ENCODE measurements around the gene MAD1L1.
A peak's percentile ranks its signal among the peaks of the same experiment; 100 is the strongest.

MAD1L1 gene

DNA sequence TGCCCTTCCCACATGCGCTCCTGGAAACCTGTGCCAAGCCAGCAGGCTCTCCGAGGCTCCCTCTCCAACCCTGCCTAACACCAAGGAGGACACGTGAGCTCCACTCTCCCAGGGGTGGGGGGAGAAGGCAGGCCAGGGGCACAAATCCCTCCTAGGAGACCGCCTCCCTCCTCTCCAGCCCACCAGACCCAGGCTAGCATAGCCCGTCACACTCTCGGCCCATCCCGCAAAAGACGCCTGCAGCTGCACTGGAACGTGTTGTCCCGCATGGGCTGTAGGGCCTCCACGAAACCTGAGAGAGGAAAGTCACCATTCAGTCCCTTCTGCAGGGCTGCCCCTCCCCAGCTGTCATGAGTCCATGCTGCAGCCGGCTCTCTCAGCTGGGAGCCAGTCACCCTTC is 126.3 kb downstream of the MAD1L1 start:
- no peak for DNase-seq (ENCODE audit: low read depth in 3 of 3, low spot score in 1 of 3)

DNA sequence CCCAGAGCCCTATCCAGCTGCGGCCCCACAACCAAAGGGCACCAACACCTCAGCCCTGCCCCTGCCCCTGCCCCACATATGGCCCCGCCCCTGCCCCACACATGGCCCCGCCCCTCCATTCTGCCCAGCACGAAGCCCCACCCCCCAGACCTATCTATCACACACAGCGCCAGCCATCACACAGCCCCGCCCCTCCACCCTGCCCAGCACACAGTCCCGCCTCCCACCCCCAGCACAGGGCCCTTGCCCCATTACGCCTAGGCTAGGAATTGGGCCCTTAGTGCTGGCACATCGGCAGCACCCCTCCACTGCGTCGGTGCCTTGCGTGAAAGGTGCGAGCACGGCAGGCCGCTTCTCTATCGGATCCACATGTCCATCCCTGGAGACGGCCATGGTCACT is 126.8 kb downstream of the MAD1L1 start:
- DNase-seq (ENCODE audit: low read depth in 3 of 3, low spot score in 1 of 3): no peak

DNA sequence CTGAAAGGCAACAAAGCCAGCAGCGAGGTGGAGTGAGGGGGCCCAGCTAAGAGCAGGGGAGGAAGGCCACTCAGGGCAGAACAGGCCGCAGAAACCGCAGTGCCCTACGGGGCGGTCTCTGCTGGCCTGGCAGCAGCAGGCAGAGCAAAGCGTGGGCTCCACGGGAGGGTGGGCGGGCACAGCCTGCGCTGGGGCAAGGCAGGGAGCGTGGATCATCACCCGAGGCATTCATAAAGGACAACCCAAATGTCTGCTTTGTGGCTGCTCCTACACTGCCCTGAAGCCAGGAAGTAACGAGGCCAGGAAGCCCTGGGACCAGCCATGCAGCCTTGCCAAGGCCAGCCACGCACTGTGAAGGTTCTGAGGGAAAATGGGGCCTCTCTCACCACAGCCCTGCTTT is 127.5 kb downstream of the MAD1L1 start:
- no peak for DNase-seq (ENCODE audit: low read depth in 3 of 3, low spot score in 1 of 3)

GRCh38 chr7:2104716-2105115 is 128.0 kb downstream of the MAD1L1 start:
- DNase-seq (ENCODE audit: low read depth in 3 of 3, low spot score in 1 of 3): no peak

- peak in 1 of 3 donors; percentile 57 for DNase-seq (ENCODE audit: low read depth in 3 of 3, low spot score in 1 of 3)
Observed at GRCh38 chr7:2104107-2104710, 128.5 kb downstream of the MAD1L1 start.

GRCh38 chr7:2103071-2103898 is 129.5 kb downstream of the MAD1L1 start:
- DNase-seq (ENCODE audit: low read depth in 3 of 3, low spot score in 1 of 3): no peak

DNA sequence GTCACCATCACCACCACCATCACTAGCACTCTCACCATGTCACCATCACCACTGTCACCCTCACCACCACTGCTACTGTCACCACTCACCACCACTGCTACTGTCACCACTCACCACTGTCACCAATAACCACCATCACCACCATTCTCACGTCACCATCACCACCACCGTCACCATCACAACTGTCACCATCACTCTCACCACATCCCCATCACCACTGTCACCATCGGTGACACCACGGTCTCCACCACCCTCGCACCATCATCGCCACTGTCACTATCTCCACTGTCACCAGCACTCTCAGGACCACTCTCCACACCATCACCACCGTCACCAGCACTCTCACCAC is 130.4 kb downstream of the MAD1L1 start:
- DNase-seq (ENCODE audit: low read depth in 3 of 3, low spot score in 1 of 3): no peak

DNA sequence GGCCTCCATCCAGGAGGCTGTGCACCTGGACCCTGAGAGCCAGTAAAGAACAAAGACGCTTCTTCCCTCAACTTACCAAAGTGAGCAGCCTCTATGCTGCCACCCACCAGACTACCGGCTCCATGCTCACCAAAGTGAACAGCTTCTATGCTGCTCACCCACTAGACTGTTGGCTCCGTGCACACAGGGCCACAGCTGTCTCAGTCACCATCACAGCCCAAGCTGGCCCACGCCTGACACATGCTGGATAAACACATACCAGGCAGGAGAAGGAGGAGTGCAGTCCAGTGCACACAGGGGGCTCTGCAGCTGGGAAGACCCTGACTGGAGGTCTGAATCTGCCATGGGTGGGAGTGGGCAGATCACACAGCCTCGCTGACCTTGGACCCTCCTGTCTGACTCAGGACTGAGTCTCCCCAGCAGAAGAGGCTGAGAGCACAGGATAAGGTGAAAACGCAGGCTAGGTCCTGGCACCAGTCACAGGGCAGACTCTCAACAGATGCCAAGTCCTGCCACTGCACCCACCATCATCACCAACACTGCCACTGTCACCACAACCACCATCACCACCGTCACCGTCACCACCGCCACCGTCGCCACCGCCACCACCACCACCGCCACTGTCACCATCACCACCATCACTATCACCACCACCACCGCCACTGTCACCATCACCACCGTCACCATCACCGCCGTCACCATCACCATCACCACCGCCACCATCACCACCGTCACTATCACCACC is 130.9 kb downstream of the MAD1L1 start:
- no peak for DNase-seq (ENCODE audit: low read depth in 3 of 3, low spot score in 1 of 3)

GRCh38 chr7:2100278-2101208 is 132.2 kb downstream of the MAD1L1 start:
- no peak for DNase-seq (ENCODE audit: low read depth in 3 of 3, low spot score in 1 of 3)

DNA sequence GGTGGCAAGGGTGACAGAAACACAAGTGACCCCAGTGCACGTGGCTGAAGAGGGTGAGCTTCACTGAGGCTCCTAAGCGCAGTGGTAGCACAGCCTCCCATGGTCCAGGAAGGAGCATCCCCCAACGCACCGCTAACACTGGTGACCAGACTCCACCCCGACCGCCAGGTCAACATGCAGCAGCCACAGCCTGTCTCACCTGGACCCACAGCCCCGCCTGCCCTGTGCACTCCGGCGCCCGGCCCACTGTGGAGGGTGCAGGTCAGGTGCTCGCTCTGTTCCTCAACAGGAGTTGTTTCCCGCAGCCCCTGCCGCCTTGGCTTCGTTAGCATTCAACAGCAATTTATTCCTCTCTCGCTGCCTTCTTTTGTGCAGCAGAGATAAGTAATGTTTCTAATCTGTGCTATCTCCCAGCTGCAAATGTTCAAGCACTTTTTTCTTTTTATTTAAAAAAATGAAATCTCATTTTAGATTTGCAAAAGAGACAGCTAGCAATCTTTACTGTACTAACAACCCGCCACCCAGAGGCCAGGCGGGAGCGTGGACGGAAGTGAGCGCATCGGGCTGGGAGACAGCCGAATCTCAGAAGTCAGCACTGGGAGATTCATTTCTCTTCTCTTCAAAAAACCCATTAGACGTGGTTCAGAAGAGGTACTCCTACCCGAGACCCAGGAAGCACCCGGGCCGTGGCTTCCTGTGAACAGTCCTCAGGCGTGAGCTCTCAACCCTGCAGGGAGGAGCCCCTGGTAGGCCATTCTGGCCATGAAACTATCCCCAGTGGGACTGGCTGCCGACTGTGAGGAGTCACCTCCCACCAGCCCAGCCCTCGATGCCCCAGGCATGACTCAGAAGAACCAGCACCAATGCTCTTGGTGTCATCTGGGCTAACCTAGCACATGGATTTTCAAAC is 133.4 kb downstream of the MAD1L1 start:
- peak in 1 of 3 donors; percentile 21 for DNase-seq (ENCODE audit: low read depth in 3 of 3, low spot score in 1 of 3)

- no peak for DNase-seq (ENCODE audit: low read depth in 3 of 3, low spot score in 1 of 3)
Observed at GRCh38 chr7:2098496-2098895, 134.2 kb downstream of the MAD1L1 start.

DNA sequence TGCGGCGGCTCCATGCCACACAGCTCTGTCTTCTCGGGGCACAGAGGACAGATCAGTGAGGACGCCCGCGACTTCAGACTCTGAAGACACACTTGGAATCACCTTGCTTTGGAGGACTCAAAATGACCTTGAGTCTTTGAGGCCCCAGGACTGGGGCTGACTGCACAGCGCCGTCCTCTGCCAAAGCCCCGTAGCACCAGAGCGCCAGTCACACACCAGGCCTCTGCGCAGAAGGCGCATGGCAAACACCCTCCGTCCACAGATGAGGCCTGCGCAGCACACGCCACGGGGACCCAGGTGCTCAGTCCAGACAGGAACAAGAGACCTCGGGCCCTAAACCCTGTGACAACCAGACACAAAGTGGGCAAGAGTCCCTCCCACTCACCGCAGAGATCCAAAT is 134.7 kb downstream of the MAD1L1 start:
- no peak for DNase-seq (ENCODE audit: low read depth in 3 of 3, low spot score in 1 of 3)

- no peak for DNase-seq (ENCODE audit: low read depth in 3 of 3, low spot score in 1 of 3)
Observed at GRCh38 chr7:2097492-2097891, 135.3 kb downstream of the MAD1L1 start.

- DNase-seq (ENCODE audit: low read depth in 3 of 3, low spot score in 1 of 3): no peak
Observed at GRCh38 chr7:2096692-2097387, 135.9 kb downstream of the MAD1L1 start.

GRCh38 chr7:2095436-2095835 is 137.3 kb downstream of the MAD1L1 start:
- no peak for DNase-seq (ENCODE audit: low read depth in 3 of 3, low spot score in 1 of 3)

- no peak for DNase-seq (ENCODE audit: low read depth in 3 of 3, low spot score in 1 of 3)
Observed at GRCh38 chr7:2094454-2095045, 138.2 kb downstream of the MAD1L1 start.

- no peak for DNase-seq (ENCODE audit: low read depth in 3 of 3, low spot score in 1 of 3)
Observed at GRCh38 chr7:2093843-2094220, 138.9 kb downstream of the MAD1L1 start.

GRCh38 chr7:2093215-2093842 is 139.4 kb downstream of the MAD1L1 start:
- DNase-seq (ENCODE audit: low read depth in 3 of 3, low spot score in 1 of 3): no peak

GRCh38 chr7:2092279-2092678 is 140.5 kb downstream of the MAD1L1 start:
- DNase-seq (ENCODE audit: low read depth in 3 of 3, low spot score in 1 of 3): no peak

Data from stimulated activated CD4-positive, alpha-beta T cell treated with anti-CD3 and anti-CD28 coated beads, TNF-alpha, amount 100 ng/mL, for 1 hour (primary cell).